Gastrocnemius medialis (tissue), 4 donors: ENCODE results near the gene HOXD12. TPM values are rescaled to one million over a fixed set of nuclear protein-coding genes. Genes with fewer than 3 reads are reported as not detected.

Source experiments
- ATAC-seq, 2 donors: fragments of 150-250 bp; one replicate each; pipeline ENCODE4 v1.9.1; 2016
- DNase-seq, 2 donors: peaks; one replicate each; pipeline ENCODE4 v3.0.0-alpha.2; 2019
- H3K27ac ChIP-seq, 4 donors: fragments of 200-600 bp; sonication (generic); 1 replicate in 1 of 4; 2 replicates in 3 of 4; pipeline ENCODE4 v1.5.1; 2016 to 2018; ENCODE audit warnings: mild to moderate bottlenecking in 2 of 4, moderate library complexity in 1 of 4
- H3K27me3 ChIP-seq, 3 donors: fragments of 200-600 bp; sonication (generic) in 2 of 3; 1 replicate in 1 of 3; 2 replicates in 2 of 3; pipeline versions ENCODE4 v1.5.1 to v1.6.0; 2016 to 2019; ENCODE audit warnings: mild to moderate bottlenecking in 1 of 3, moderate library complexity in 1 of 3
- H3K36me3 ChIP-seq, 2 donors: fragments of 200-600 bp; sonication (generic) in 1 of 2; one replicate each; pipeline ENCODE4 v1.5.1; 2017 to 2018
- H3K4me1 ChIP-seq, 2 donors: fragments of 200-600 bp; sonication (generic) in 1 of 2; one replicate each; pipeline ENCODE4 v1.5.1; 2016 to 2017; ENCODE audit warnings: mild to moderate bottlenecking in 2 of 2
- H3K4me3 ChIP-seq, 4 donors: fragments of 200-600 bp; sonication (generic) in 3 of 4; 1 replicate in 1 of 4; 2 replicates in 3 of 4; pipeline ENCODE4 v1.5.1; 2016 to 2019; ENCODE audit warnings: mild to moderate bottlenecking in 2 of 4
- H3K9me3 ChIP-seq, 3 donors: fragments of 200-600 bp; sonication (generic) in 2 of 3; 1 replicate in 1 of 3; 2 replicates in 2 of 3; pipeline ENCODE4 v1.5.1; 2016 to 2019
- CTCF ChIP-seq, 5 experiments: fragments of 450-650 bp in 3 of 5; fragments of 200-600 bp in 2 of 5; sonication (generic) in 2 of 5; IDR thresholded peaks in 4 of 5; conservative IDR thresholded peaks in 1 of 5; 1 replicate in 4 of 5; 2 replicates in 1 of 5; pipeline ENCODE4 v1.5.1; 2016 to 2019; ENCODE audit warnings: antibody characterized with exemption in 5 of 5, mild to moderate bottlenecking in 3 of 5, moderate library complexity in 3 of 5
- POLR2A ChIP-seq, 2 donors: fragments of 450-650 bp; IDR thresholded peaks; one replicate each; pipeline ENCODE4 v1.6.1; 2017; ENCODE audit warnings: antibody characterized with exemption in 2 of 2, mild to moderate bottlenecking in 2 of 2, moderate library complexity in 2 of 2
- in situ Hi-C, 4 donors: fragments of 200-750 bp; cut with MboI; loops; one replicate each; pipeline versions ENCODE4 v1.15.0 to v1.8.0; 2017; ENCODE audit warnings: low sequenced_read_pairs in 4 of 4
- intact Hi-C: fragments of 100-400 bp; cut with DNase I; formaldehyde crosslinking; loops from one replicate; pipeline ENCODE4 v1.15.1; 2023; ENCODE audit warnings: low total_unique reads
- total RNA-seq, 4 donors: library from RNA; depleted of rRNA; stranded (reverse); fragments of >200 nt; gene quantifications; one replicate each; pipeline versions ENCODE4 v1.1.0 to v1.2.3, GENCODE V29; 2016

Gene HOXD12
- total RNA-seq, 4 donors from 2014 or later: not detected

GRCh38 chr2:176101842-176102241, 2.2 kb downstream of the HOXD12 start:
- in situ Hi-C loops: loop anchor here in 2 of 4 donors (25.0 kb wide), 1 partner anchor 710 kb away; no protein-coding TSS in a partner anchor

GRCh38 chr2:176102309-176102866, 2.8 kb downstream of the HOXD12 start:
- H3K36me3 ChIP-seq: no peaks in the 10 kb centered on the region
- no peak for DNase-seq
- in situ Hi-C loops: loop anchor here in 2 of 4 donors (25.0 kb wide), 1 partner anchor 710 kb away; no protein-coding TSS in a partner anchor
- peaks cover 99 to 100% (median 100%) of the 10 kb centered on the region in 3 donors for H3K27me3 ChIP-seq
- H3K4me1 ChIP-seq: peaks cover 17 to 20% of the 10 kb centered on the region in 2 donors
- intact Hi-C loops: no loop called here
- no peak overlapping the region for H3K4me3 ChIP-seq
- no peak for ATAC-seq
- H3K27ac ChIP-seq: no peak overlapping the region
- no peaks in the 10 kb centered on the region for H3K9me3 ChIP-seq
- no peak for TF ChIP-seq POLR2A (IDR thresholded peaks at IDR 0.05)

More at GRCh38 chr2:176101842-176102241, 2.2 kb downstream of the HOXD12 start:
- no peaks in the 10 kb centered on the region for H3K36me3 ChIP-seq
- H3K27ac ChIP-seq: no peak overlapping the region
- H3K4me3 ChIP-seq: no peak overlapping the region
- peaks cover 99 to 100% (median 100%) of the 10 kb centered on the region in 3 donors for H3K27me3 ChIP-seq
- DNase-seq (no peak), ATAC-seq (no peak)
- TF ChIP-seq POLR2A (IDR thresholded peaks at IDR 0.05) (no peak), CTCF (IDR thresholded peaks at IDR 0.05 in 4 of 5, conservative IDR thresholded peaks at IDR 0.05 in 1 of 5) (no peak)
- peaks cover 18 to 25% of the 10 kb centered on the region in 2 donors for H3K4me1 ChIP-seq
- H3K9me3 ChIP-seq: no peaks in the 10 kb centered on the region
- intact Hi-C loops: no loop called here

GRCh38 chr2:176103194-176103593, 3.6 kb downstream of the HOXD12 start:
- intact Hi-C loops: no loop called here
- in situ Hi-C loops: loop anchor here in 2 of 4 donors (25.0 kb wide), 1 partner anchor 709 kb away; no protein-coding TSS in a partner anchor
- H3K27me3 ChIP-seq: peaks cover 94 to 96% (median 96%) of the 10 kb centered on the region in 3 donors
- no peaks in the 10 kb centered on the region for H3K36me3 ChIP-seq
- no peak for TF ChIP-seq POLR2A (IDR thresholded peaks at IDR 0.05)
- no peak for TF ChIP-seq CTCF (IDR thresholded peaks at IDR 0.05 in 4 of 5, conservative IDR thresholded peaks at IDR 0.05 in 1 of 5)
- H3K4me3 ChIP-seq: no peak overlapping the region
- no peak for DNase-seq
- H3K4me1 ChIP-seq: peaks cover 14 to 15% of the 10 kb centered on the region in 2 donors
- H3K27ac ChIP-seq: no peak overlapping the region
- ATAC-seq: no peak
- H3K9me3 ChIP-seq: no peaks in the 10 kb centered on the region

GRCh38 chr2:176103742-176104315, 4.2 kb downstream of the HOXD12 start:
- Histone ChIP-seq H3K36me3 (no peaks in the 10 kb centered on the region), H3K4me3 (peak overlapping the region in 2 of 4 donors; percentile 15 to 30), H3K27me3 (peaks cover 92 to 96% (median 96%) of the 10 kb centered on the region in 3 donors), H3K27ac (no peak overlapping the region), H3K4me1 (peaks cover 14 to 15% of the 10 kb centered on the region in 2 donors), H3K9me3 (no peaks in the 10 kb centered on the region)
- ATAC-seq: no peak
- DNase-seq: no peak
- in situ Hi-C loops: loop anchor here in 2 of 4 donors (25.0 kb wide), 1 partner anchor 708 kb away; no protein-coding TSS in a partner anchor
- intact Hi-C loops: no loop called here
- TF ChIP-seq POLR2A (IDR thresholded peaks at IDR 0.05) (no peak), CTCF (IDR thresholded peaks at IDR 0.05 in 4 of 5, conservative IDR thresholded peaks at IDR 0.05 in 1 of 5) (no peak)
